Fibroblast of pulmonary artery (primary cell): Measurements from ENCODE around the gene ZIC1.

ENCODE experiments used
- DNase-seq: peaks from one replicate; pipeline ENCODE4 v3.0.0-alpha.2; 2010; ENCODE audit warnings: low read depth
- H3K4me3 ChIP-seq: replicated peaks from 2 replicates; pipeline ENCODE4 v1.5.1; 2011; ENCODE audit warnings: low read depth, mild to moderate bottlenecking, control low read depth, low read length, moderate library complexity
- TF ChIP-seq, protein P1 (sequence below): IDR thresholded peaks from 2 replicates; pipeline ENCODE4 v1.5.1; 2011; ENCODE audit warnings: mild to moderate bottlenecking, control low read depth, low read length, inconsistent platforms; ENCODE audit errors: missing control alignments

The ZIC1 gene

DNA sequence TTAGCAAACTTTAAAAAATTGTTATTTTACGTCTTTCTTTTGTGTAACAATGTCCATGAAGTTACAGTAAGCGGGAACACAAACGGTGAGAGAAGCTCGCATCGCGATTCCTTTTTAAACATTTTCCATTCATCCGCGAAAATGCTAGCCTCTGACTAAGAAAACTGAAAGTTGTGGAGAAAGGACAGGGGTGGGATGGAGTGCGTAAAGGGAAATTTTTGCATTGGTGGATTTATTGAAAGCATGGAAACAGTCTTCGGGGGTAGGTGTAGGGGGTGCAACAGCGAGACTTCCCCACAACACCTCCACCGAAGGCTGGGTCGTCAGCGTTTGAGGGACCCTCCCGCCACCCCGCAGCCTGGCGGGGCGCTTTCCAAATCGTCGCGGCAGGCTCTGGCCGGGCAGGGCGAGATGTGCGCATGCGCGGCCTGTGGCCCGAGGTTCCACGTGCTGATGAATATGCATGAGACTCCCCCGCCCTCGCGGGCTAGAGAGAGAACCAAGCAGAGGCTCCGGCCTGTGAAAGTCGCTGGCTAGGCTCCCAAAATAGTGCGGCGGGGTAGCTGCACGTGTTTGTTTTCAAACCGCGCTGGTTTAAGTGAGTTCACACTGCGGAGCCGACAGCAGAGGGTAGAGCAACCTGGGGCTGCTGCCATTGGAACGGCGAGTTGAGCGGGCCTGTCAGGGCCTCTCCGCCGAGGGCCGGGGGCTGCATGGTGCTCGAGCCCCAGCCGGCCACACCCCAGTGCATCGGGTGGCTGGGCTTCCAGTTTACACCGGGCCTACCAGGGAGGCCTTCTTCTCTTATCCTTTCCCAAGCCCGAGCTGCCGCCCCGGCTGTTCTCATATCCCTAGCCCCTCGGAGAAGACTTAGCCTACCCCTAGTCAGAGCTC is 9.9 kb downstream of the ZIC1 start:
- H3K4me3 ChIP-seq: peak overlapping the region; percentile 24
- peak; percentile 32 for DNase-seq
- TF ChIP-seq, protein P1, sequence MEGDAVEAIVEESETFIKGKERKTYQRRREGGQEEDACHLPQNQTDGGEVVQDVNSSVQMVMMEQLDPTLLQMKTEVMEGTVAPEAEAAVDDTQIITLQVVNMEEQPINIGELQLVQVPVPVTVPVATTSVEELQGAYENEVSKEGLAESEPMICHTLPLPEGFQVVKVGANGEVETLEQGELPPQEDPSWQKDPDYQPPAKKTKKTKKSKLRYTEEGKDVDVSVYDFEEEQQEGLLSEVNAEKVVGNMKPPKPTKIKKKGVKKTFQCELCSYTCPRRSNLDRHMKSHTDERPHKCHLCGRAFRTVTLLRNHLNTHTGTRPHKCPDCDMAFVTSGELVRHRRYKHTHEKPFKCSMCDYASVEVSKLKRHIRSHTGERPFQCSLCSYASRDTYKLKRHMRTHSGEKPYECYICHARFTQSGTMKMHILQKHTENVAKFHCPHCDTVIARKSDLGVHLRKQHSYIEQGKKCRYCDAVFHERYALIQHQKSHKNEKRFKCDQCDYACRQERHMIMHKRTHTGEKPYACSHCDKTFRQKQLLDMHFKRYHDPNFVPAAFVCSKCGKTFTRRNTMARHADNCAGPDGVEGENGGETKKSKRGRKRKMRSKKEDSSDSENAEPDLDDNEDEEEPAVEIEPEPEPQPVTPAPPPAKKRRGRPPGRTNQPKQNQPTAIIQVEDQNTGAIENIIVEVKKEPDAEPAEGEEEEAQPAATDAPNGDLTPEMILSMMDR: no peak

DNA sequence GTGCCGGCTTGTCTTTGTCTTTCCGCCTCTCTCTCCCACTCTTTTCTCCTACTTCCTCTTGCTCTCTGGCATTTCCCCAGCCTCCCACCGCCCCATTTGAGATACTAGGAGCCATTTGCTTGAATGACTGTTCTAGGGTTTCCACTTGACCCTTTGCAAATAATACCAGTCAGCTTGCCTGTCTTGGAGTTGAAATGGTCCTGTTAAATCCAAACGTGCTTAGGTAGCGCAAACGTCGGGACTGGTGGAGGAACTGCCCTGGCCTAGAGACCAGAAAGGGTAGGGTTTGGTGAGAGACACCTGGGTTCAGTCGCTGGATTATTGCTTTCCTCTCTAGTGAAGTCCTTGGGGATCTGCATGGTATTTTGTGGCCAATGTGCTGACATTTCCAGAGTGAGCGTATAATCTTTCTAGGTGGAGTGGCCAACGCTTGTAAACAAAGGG is 10.6 kb downstream of the ZIC1 start:
- no peak for DNase-seq
- TF ChIP-seq, protein P1: no peak
- no peak overlapping the region for H3K4me3 ChIP-seq

DNA sequence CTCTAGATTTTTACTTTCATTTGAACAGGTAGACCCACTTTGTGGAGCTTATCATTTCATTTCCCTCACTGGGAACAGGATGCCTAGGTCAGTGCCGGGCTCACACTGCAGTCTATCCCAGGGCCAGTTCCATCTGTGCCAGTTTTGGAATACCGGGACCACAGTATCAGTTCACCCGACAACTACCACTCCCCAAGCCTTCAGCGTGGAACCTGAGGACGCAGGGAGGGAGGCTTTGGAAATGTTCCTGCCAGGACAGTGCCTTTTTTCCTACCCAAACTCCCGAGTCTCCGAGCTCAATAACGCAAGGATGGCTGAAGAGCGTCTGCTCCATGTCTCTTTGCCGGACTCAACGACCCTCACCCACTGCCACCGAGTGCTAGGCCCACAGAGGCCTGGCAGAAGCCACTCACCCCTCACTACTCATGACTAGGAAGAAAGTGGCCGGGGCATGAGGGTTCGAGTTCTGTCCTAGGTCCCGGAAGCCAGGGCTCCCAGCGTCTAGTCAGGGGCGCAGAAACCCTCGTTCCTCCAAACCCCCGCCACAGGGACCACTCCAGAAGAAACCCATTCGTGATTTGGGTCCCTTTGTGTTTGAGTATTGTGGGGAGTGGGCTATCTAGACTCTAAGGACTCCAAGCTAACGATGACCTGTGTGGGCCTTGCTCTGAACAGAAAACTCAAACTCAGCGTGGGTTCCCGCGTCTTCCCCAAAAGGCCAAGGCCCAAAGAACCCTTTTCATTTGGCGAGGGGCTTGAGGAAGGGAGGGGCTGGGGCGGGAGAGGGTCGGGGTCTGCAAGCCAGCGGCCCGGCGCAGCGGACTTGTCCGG is 11.4 kb downstream of the ZIC1 start:
- TF ChIP-seq, protein P1: no peak
- no peak for DNase-seq
- no peak overlapping the region for H3K4me3 ChIP-seq

DNA sequence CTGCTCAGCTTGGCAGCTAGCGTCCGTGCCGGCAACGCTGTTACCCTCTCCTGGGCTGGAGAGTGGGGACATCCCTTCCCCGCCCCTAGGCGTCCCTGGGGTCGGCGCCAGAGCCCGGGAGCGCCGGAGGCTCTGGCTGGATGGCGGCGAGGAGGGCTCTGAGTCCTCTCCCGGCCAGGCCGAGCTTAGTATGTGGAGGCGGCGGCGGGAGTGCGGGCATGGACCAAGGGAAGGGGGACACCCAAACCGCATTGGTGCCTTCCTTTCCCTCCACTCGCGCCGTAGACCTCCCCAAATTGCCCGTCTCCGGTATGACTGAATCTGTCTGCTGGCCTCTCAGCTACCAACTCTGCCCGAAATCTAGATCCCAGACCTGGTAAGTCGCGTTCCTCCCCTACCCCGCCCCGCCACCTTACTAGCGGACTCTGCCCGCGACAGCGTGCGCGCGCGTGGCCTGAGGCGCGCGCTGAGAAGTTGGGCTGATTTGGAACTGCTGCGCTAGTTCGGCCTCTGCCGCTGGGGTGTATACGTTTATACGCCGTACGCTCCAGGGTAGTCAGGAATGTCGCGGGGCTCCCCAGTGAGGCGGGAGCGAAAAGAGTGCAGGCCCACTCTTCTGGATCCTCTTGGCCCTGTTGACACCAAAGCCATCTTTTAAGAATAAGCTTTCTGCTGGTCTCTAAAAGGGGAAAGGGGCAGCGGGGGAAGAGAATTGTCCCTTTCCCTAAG is 12.2 kb downstream of the ZIC1 start:
- DNase-seq: no peak
- TF ChIP-seq, protein P1: no peak
- no peak overlapping the region for H3K4me3 ChIP-seq

DNA sequence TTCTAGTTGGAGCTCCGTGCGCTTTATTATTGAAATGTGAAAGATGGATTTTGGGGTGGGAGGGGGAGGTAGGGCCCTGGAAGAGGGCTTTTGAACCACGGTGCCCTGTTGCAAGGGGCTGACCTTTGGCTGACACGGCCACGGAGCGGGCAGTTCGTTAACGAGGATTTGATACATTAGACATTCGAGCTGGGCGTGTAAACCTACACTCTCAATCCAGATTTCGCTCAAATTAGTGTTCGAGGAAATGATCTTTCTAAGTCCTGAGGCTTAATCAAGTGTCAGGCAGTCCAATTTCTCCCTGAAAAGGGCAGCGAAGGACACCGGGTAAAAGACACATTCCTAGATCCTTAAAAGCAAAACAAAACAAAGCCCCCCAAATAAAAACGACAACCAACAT is 13.0 kb downstream of the ZIC1 start:
- no peak for DNase-seq
- TF ChIP-seq, protein P1: no peak
- no peak overlapping the region for H3K4me3 ChIP-seq

DNA sequence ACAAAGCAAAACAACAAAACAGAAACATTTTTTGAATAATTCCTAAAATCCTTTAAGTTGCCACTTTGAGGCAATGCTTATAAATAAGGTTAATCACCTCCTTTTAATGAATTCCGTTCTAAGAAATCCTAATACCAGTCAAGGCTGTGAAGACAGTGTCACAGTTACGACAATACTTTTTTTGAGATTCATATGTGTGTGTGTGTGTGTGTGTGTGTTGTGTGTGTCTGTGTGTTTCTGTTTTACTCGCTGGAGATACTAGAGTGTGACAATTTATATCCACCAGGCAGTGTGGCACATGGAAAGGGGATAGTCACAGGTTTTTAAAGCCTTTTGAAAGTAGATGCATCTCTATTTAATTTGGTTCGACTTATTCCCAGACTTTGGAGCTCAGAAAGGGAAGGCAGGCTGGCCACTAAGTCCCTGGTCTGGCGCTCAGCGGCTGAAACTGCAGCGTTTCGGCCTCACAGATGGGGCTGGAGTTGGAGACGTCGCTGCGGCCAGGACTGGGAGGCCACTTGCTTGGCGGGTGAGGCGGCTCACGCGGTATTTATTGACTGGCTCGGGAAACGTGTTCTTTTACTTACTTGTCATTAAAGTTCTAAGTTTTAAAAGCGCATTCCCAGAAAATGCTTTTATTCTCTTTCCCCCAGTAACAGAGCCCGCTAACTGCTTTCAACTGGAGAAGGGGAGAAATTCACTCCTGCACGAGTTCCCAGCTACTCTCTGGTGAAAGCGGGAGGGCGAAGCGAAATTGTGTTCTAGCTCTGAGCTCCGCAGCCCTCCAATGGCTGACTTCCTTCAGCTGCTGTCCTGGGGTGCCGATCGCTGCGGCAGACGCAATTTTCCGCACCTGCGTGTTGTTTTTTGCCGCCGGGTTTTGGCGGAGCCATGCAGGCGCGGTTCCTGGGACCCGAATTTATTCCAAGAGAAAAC is 13.7 kb downstream of the ZIC1 start:
- no peak overlapping the region for H3K4me3 ChIP-seq
- DNase-seq: no peak
- TF ChIP-seq, protein P1: no peak
